ENCODE data around the gene BID. TPM values are rescaled to one million over a fixed set of nuclear protein-coding genes. Genes with fewer than 3 reads are reported as not detected.

Gene BID
- total RNA-seq, 2 experiments from 2014 or later, result 16.3 to 19.9 TPM

- Mint-ChIP-seq H3K27ac (peak overlapping the region; percentile 17), H3K27me3 (no peaks in the 10 kb centered on the region)
- CTCF ChIA-PET, result interaction anchor here (1.4 kb wide), 1 partner anchor 12 kb away, joined by 6 read pairs; no protein-coding TSS in a partner anchor
Observed at GRCh38 chr22:17729561-17729960, 44.7 kb downstream of the BID start.

DNA sequence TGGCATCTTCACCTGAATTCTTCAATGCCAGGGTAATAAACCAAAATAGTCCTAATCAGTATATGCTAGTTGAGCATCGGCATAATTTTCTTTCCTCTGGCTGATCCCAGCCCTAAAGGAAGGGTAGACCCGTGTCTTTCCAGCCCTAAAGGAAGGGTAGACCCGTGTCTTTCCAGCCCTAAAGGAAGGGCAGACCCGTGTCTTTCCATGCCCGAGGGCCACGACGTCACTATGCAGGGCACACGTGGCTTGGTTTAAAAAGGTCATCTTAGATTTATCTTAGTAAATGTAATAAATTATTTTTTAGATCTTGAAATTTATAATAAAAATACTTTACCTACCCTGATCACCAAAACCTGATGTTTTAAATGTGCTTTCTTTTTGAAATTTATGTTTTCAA lies 45.5 kb downstream of the BID start:
- H3K27me3 Mint-ChIP-seq, result no peaks in the 10 kb centered on the region
- CTCF ChIA-PET, result no interaction called here
- POLR2A ChIA-PET, result interaction anchor here (0.6 kb wide), 1 partner anchor 12 kb away, joined by 5 read pairs; no protein-coding TSS in a partner anchor
- no peak overlapping the region for H3K27ac Mint-ChIP-seq
- no peak for ATAC-seq
- no peak overlapping the region for H3K4me3 Mint-ChIP-seq
- peaks cover 16% of the 10 kb centered on the region for H3K4me1 Mint-ChIP-seq (ENCODE audit: low read depth)
- TF ChIP-seq CTCF (IDR thresholded peaks at IDR 0.05), result no peak
- H3K36me3 Mint-ChIP-seq (ENCODE audit: low read depth), result peaks cover 22% of the 10 kb centered on the region
- intact Hi-C loops (cut with micrococcal nuclease), result no loop called here
- DNase-seq, result no peak
- H3K9me3 Mint-ChIP-seq, result no peaks in the 10 kb centered on the region

More at GRCh38 chr22:17729561-17729960, 44.7 kb downstream of the BID start:
- ATAC-seq (no peak), DNase-seq (no peak)
- intact Hi-C loops (cut with micrococcal nuclease), result no loop called here
- H3K4me3 Mint-ChIP-seq, result no peak overlapping the region
- H3K36me3 Mint-ChIP-seq (ENCODE audit: low read depth), result peaks cover 22% of the 10 kb centered on the region
- no peaks in the 10 kb centered on the region for H3K9me3 Mint-ChIP-seq
- peaks cover 24% of the 10 kb centered on the region for H3K4me1 Mint-ChIP-seq (ENCODE audit: low read depth)
- no peak for TF ChIP-seq CTCF (IDR thresholded peaks at IDR 0.05)
- POLR2A ChIA-PET, result interaction anchor here (0.8 kb wide), 1 partner anchor 90 kb away, joined by 3 read pairs; no protein-coding TSS in a partner anchor

- H3K36me3 Mint-ChIP-seq (ENCODE audit: low read depth), result peaks cover 17% of the 10 kb centered on the region
- H3K27ac Mint-ChIP-seq, result peak overlapping the region; percentile 77
- intact Hi-C loops (cut with micrococcal nuclease), result no loop called here
- no peak for TF ChIP-seq CTCF (IDR thresholded peaks at IDR 0.05)
- H3K9me3 Mint-ChIP-seq, result no peaks in the 10 kb centered on the region
- ATAC-seq (no peak), DNase-seq (no peak)
- no peaks in the 10 kb centered on the region for H3K27me3 Mint-ChIP-seq
- ChIA-PET CTCF (interaction anchor here (1.1 to 2.0 kb wide), 3 partner anchors 15 to 349 kb away, joined by 3 to 8 read pairs (median 6); no protein-coding TSS in a partner anchor), POLR2A (no interaction called here)
- H3K4me1 Mint-ChIP-seq (ENCODE audit: low read depth), result peaks cover 13% of the 10 kb centered on the region
- H3K4me3 Mint-ChIP-seq, result no peak overlapping the region
Observed at GRCh38 chr22:17726928-17727897, 47.1 kb downstream of the BID start.

DNA sequence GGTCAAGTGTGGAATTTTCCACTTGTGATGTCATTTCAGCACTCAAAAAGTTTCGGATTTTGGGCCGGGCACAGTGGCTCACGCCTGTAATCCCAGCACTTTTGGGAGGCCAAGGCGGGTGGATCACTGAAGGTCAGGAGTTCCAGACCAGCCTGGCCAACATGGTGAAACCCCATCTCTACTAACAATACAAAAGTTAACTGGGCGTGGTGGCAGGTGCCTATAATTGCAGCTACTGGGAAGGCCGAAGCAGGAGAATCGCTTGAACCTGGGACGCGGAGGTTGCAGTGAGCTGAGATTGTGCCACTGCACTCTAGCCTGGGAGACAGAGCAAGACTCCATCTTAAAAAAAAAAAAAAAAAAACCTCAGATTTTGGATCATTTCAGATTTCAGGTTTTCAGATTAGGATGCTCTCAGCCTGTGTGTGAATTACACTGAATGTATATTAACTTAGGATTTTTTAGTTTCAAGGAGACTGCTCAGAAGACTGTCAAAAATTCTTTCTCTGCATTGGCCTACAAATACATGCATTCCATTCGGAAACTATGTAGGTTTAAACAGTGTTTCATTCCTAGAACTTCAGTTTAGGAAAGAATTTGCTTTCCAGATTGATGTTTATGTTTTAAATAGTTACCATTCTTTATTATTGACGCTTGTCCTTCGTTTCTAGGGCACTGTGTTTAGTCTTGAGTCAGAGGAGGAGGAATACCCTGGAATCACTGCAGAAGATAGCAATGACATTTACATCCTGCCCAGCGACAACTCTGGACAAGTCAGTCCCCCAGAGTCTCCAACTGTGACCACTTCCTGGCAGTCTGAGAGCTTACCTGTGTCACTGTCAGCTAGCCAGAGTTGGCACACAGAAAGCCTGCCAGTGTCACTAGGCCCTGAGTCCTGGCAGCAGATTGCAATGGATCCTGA lies 48.0 kb downstream of the BID start:
- TF ChIP-seq CTCF (IDR thresholded peaks at IDR 0.05), result no peak
- Mint-ChIP-seq H3K36me3 (ENCODE audit: low read depth) (peaks cover 17% of the 10 kb centered on the region), H3K27me3 (no peaks in the 10 kb centered on the region), H3K27ac (peak overlapping the region; percentile 77), H3K4me1 (ENCODE audit: low read depth) (peaks cover 13% of the 10 kb centered on the region), H3K4me3 (no peak overlapping the region), H3K9me3 (no peaks in the 10 kb centered on the region)
- ATAC-seq (peak; percentile 55), DNase-seq (peak; percentile 19)
- ChIA-PET POLR2A (no interaction called here), CTCF (interaction anchor here (1.1 to 2.0 kb wide), 3 partner anchors 16 to 350 kb away, joined by 3 to 8 read pairs (median 6); no protein-coding TSS in a partner anchor)
- intact Hi-C loops (cut with micrococcal nuclease), result no loop called here
